OCI-LY7 (cell line): ENCODE measurements around the gene SAP25. TPM values are rescaled to one million over a fixed set of nuclear protein-coding genes. Genes with fewer than 3 reads are reported as not detected.
"Not testable (repeated sequence)": the region's sequence is repeated elsewhere in the genome, so short reads cannot be mapped to it uniquely, and the experiment has no call there.

ENCODE experiments used
- BruUV-seq: library from RNA; stranded (reverse); fragments of 400-500 nt; replicated peaks from 2 replicates; lab custom pipeline; 2021; lab: Mats Ljungman, UMichigan
- CTCF ChIA-PET: fragments of 300-600 bp; sonication (Branson Sonifier 250); formaldehyde crosslinking; loops from one replicate; lab custom pipeline; 2022; ENCODE audit warnings: antibody characterized with exemption; ENCODE audit not compliant: unreplicated experiment; lab: Charles Lee
- POLR2A ChIA-PET: fragments of 300-600 bp; sonication (Branson Sonifier 250); formaldehyde crosslinking; loops from one replicate; lab custom pipeline; 2022; ENCODE audit warnings: antibody characterized with exemption; lab: Charles Lee
- DNase-seq: peaks from one replicate; pipeline ENCODE4 v3.0.0-alpha.2; 2015; ENCODE audit warnings: low spot score
- H2AFZ ChIP-seq: fragments of 200-600 bp; sonication (generic), shearing (Covaris generic); 2 replicates; pipeline ENCODE4 v1.6.1; 2014; ENCODE audit warnings: mild to moderate bottlenecking, antibody characterized with exemption, low read length, moderate library complexity
- H3K27ac ChIP-seq: fragments of 200-600 bp; sonication (generic); 2 replicates; pipeline ENCODE4 v1.5.1; 2014; ENCODE audit warnings: mixed run types, low read depth, mild to moderate bottlenecking, moderate library complexity, low read length, inconsistent platforms; ENCODE audit not compliant: poor library complexity, severe bottlenecking
- H3K36me3 ChIP-seq: fragments of 200-600 bp; sonication (generic); 2 replicates; pipeline ENCODE4 v1.6.1; 2014; ENCODE audit warnings: mild to moderate bottlenecking, antibody characterized with exemption, low read length, moderate library complexity, mixed read lengths; ENCODE audit not compliant: insufficient read depth
- H3K4me1 ChIP-seq: fragments of 200-600 bp; sonication (generic); 2 replicates; pipeline ENCODE4 v1.5.1; 2014; ENCODE audit warnings: mild to moderate bottlenecking, low read length; ENCODE audit not compliant: insufficient read depth, poor library complexity, severe bottlenecking
- H3K4me2 ChIP-seq: fragments of 200-600 bp; sonication (generic); 2 replicates; pipeline ENCODE4 v1.6.1; 2014; ENCODE audit warnings: mild to moderate bottlenecking, low read length
- H3K4me3 ChIP-seq: fragments of 200-600 bp; sonication (generic); 2 replicates; pipeline ENCODE4 v1.5.1; 2014; ENCODE audit warnings: mild to moderate bottlenecking, low read depth, low read length; ENCODE audit not compliant: poor library complexity, severe bottlenecking
- H3K79me2 ChIP-seq: fragments of 200-600 bp; sonication (generic); 2 replicates; pipeline ENCODE4 v1.6.1; 2016; ENCODE audit warnings: low read depth, mild to moderate bottlenecking, low read length, moderate library complexity, mixed read lengths; ENCODE audit not compliant: insufficient read depth
- H3K9me2 ChIP-seq: fragments of 200-600 bp; sonication (generic); 2 replicates; pipeline ENCODE4 v1.6.1; 2016; ENCODE audit warnings: mild to moderate bottlenecking, low read length, mixed read lengths; ENCODE audit not compliant: insufficient read depth
- H3K9me3 ChIP-seq: fragments of 200-600 bp; sonication (generic); 2 replicates; pipeline ENCODE4 v1.6.1; 2014; ENCODE audit warnings: mild to moderate bottlenecking, mixed run types, low read length, mixed read lengths
- H4K20me1 ChIP-seq: fragments of 200-600 bp; sonication (generic); 2 replicates; pipeline ENCODE4 v1.6.1; 2014; ENCODE audit warnings: mild to moderate bottlenecking, antibody characterized with exemption, low read length, moderate library complexity, mixed read lengths; ENCODE audit not compliant: insufficient read depth
- CTCF ChIP-seq: fragments of 200-600 bp; sonication (generic); conservative IDR thresholded peaks from 2 replicates; pipeline ENCODE4 v1.5.1; 2014; ENCODE audit warnings: mild to moderate bottlenecking, antibody characterized with exemption, low read length, moderate library complexity, mixed read lengths
- EZH2phosphoT487 ChIP-seq: fragments of 200-600 bp; sonication (generic); IDR thresholded peaks from 2 replicates; pipeline ENCODE4 v1.6.1; 2018; ENCODE audit warnings: low read depth, borderline replicate concordance, mild to moderate bottlenecking, mixed run types, antibody characterized with exemption, low read length, moderate library complexity, mixed read lengths
- intact Hi-C: fragments of 100-400 bp; cut with micrococcal nuclease; formaldehyde crosslinking; loops from one replicate; pipeline ENCODE4 v1.10.0; 2022; ENCODE audit not compliant: unreplicated experiment
- small RNA-seq: library from RNA; depleted of rRNA; stranded (forward); fragments of <200 nt; gene quantifications from one replicate; pipeline ENCODE3, GENCODE V24; 2014
- total RNA-seq, 2 experiments: library from RNA; depleted of rRNA in 1 of 2; stranded (reverse); fragments of >200 nt in 1 of 2; shearing (Covaris generic) in 1 of 2; gene quantifications; 2 replicates each; pipeline ENCODE4 v1.2.3, GENCODE V29; 2014 to 2022

Gene SAP25
- total RNA-seq, 2 experiments from 2014 or later, result 1.5 to 12.7 TPM

- no peak overlapping the region for H3K4me3 ChIP-seq
- ChIA-PET POLR2A (no interaction called here), CTCF (no interaction called here)
- no peak overlapping the region for H3K4me2 ChIP-seq
- H2AFZ ChIP-seq, result no peak overlapping the region
- DNase-seq, result no peak
- TF ChIP-seq EZH2phosphoT487, result no peak
- TF ChIP-seq CTCF, result no peak
- H3K4me1 ChIP-seq, result peaks cover 15% of the 10 kb centered on the region
- H3K9me2 ChIP-seq, result no peaks in the 10 kb centered on the region
- no peaks in the 10 kb centered on the region for H4K20me1 ChIP-seq
- H3K79me2 ChIP-seq, result no peaks in the 10 kb centered on the region
- no peaks in the 10 kb centered on the region for H3K9me3 ChIP-seq
- intact Hi-C loops, result no loop called here
- no peaks in the 10 kb centered on the region for H3K36me3 ChIP-seq
- H3K27ac ChIP-seq, result no peak overlapping the region
- no TSS peak for BruUV-seq
Observed at GRCh38 chr7:100532165-100533022, 41.3 kb downstream of the SAP25 start.

GRCh38 chr7:100528108-100528866, 45.4 kb downstream of the SAP25 start:
- H2AFZ ChIP-seq, result not testable (repeated sequence)

GRCh38 chr7:100523192-100523591, 50.5 kb downstream of the SAP25 start:
- H3K27ac ChIP-seq, H3K4me2 ChIP-seq, H3K9me2 ChIP-seq, H3K36me3 ChIP-seq, H3K4me1 ChIP-seq, H4K20me1 ChIP-seq, H3K79me2 ChIP-seq, H3K4me3 ChIP-seq, POLR2A ChIA-PET, BruUV-seq, DNase-seq, CTCF ChIA-PET, H2AFZ ChIP-seq, intact Hi-C loops, H3K9me3 ChIP-seq: not testable (repeated sequence)

More at GRCh38 chr7:100528108-100528866, 45.4 kb downstream of the SAP25 start:
- H3K27ac ChIP-seq, H4K20me1 ChIP-seq, CTCF ChIA-PET, H3K36me3 ChIP-seq, H3K79me2 ChIP-seq, H3K9me3 ChIP-seq, H3K4me3 ChIP-seq, intact Hi-C loops, POLR2A ChIA-PET, H3K9me2 ChIP-seq, H3K4me2 ChIP-seq, DNase-seq, BruUV-seq: not testable (repeated sequence)
- peaks cover 15% of the 10 kb centered on the region for H3K4me1 ChIP-seq

Small RNAs within 50 kb of the gene (small RNA-seq; reads per million reads assigned to genes)
- gene RN7SL416P (not detected), gene SAP25 (not detected)

Other genes starting within 250 kb of the SAP25 start
- 90.2 and 102 TPM in 2 replicates for gene PILRB, start 215.8 kb downstream of the SAP25 start, total RNA-seq (2014; rRNA removed; shearing (Covaris generic))
- 95.0 and 106 TPM in 2 replicates for gene PILRB, start 215.8 kb downstream of the SAP25 start, total RNA-seq (2022)
- gene PILRA, start 200.4 kb downstream of the SAP25 start, total RNA-seq (2014; rRNA removed; shearing (Covaris generic)), result 6.4 and 8.0 TPM in 2 replicates
- 13.5 and 16.0 TPM in 2 replicates for gene PILRA, start 200.4 kb downstream of the SAP25 start, total RNA-seq (2022)
- gene ZCWPW1, start 145.2 kb downstream of the SAP25 start, total RNA-seq (2014; rRNA removed; shearing (Covaris generic)), result 4.1 and 10.9 TPM in 2 replicates
- 10.8 and 11.9 TPM in 2 replicates for gene ZCWPW1, start 145.2 kb downstream of the SAP25 start, total RNA-seq (2022)
- 37.9 and 44.2 TPM in 2 replicates for gene MEPCE, start 144.1 kb downstream of the SAP25 start, total RNA-seq (2014; rRNA removed; shearing (Covaris generic))
- 54.1 and 65.6 TPM in 2 replicates for gene MEPCE, start 144.1 kb downstream of the SAP25 start, total RNA-seq (2022)
- gene PPP1R35, start 137.4 kb downstream of the SAP25 start, total RNA-seq (2014; rRNA removed; shearing (Covaris generic)), result 127 and 137 TPM in 2 replicates
- 86.9 and 90.6 TPM in 2 replicates for gene PPP1R35, start 137.4 kb downstream of the SAP25 start, total RNA-seq (2022)
- 0.54 and 1.6 TPM in 2 replicates for gene SPACDR, start 109.6 kb downstream of the SAP25 start, total RNA-seq (2014; rRNA removed; shearing (Covaris generic))
- 2.4 and 3.7 TPM in 2 replicates for gene SPACDR, start 109.6 kb downstream of the SAP25 start, total RNA-seq (2022)
- 38.5 and 41.4 TPM in 2 replicates for gene TSC22D4, start 94.7 kb downstream of the SAP25 start, total RNA-seq (2014; rRNA removed; shearing (Covaris generic))
- gene TSC22D4, start 94.7 kb downstream of the SAP25 start, total RNA-seq (2022), result 75.4 and 76.6 TPM in 2 replicates
- 0.08 and 0.98 TPM in 2 replicates for gene NYAP1, start 90.0 kb downstream of the SAP25 start, total RNA-seq (2014; rRNA removed; shearing (Covaris generic))
- gene NYAP1, start 90.0 kb downstream of the SAP25 start, total RNA-seq (2022), result 0.10 and 0.50 TPM in 2 replicates
- gene AGFG2, start 34.7 kb downstream of the SAP25 start, total RNA-seq (2014; rRNA removed; shearing (Covaris generic)), result 7.9 and 11.5 TPM in 2 replicates
- 15.2 and 17.1 TPM in 2 replicates for gene AGFG2, start 34.7 kb downstream of the SAP25 start, total RNA-seq (2022)
- gene LRCH4, start 12.2 kb upstream of the SAP25 start, total RNA-seq (2014; rRNA removed; shearing (Covaris generic)), result 30.3 and 39.2 TPM in 2 replicates
- gene LRCH4, start 12.2 kb upstream of the SAP25 start, total RNA-seq (2022), result 72.0 and 75.5 TPM in 2 replicates
- 0.16 TPM in 1 of 2 replicates, not detected in the other for gene FBXO24, start 12.4 kb upstream of the SAP25 start, total RNA-seq (2014; rRNA removed; shearing (Covaris generic))
- gene FBXO24, start 12.4 kb upstream of the SAP25 start, total RNA-seq (2022), result 1.2 and 1.7 TPM in 2 replicates
- 8.8 and 27.6 TPM in 2 replicates for gene PCOLCE, start 28.5 kb upstream of the SAP25 start, total RNA-seq (2014; rRNA removed; shearing (Covaris generic))
- gene PCOLCE, start 28.5 kb upstream of the SAP25 start, total RNA-seq (2022), result 32.3 and 38.3 TPM in 2 replicates
- gene MOSPD3, start 38.6 kb upstream of the SAP25 start, total RNA-seq (2014; rRNA removed; shearing (Covaris generic)), result 7.1 and 12.0 TPM in 2 replicates
- 10.4 and 15.1 TPM in 2 replicates for gene MOSPD3, start 38.6 kb upstream of the SAP25 start, total RNA-seq (2022)
- gene TFR2, start 67.7 kb upstream of the SAP25 start, total RNA-seq (2014; rRNA removed; shearing (Covaris generic)), result 8.1 and 12.1 TPM in 2 replicates
- 25.0 and 26.0 TPM in 2 replicates for gene TFR2, start 67.7 kb upstream of the SAP25 start, total RNA-seq (2022)
- gene ACTL6B, start 82.5 kb upstream of the SAP25 start, total RNA-seq (2014; rRNA removed; shearing (Covaris generic)), result not detected in 2 replicates
- not detected in 2 replicates for gene ACTL6B, start 82.5 kb upstream of the SAP25 start, total RNA-seq (2022)
- 59.4 and 80.4 TPM in 2 replicates for gene GNB2, start 99.8 kb upstream of the SAP25 start, total RNA-seq (2014; rRNA removed; shearing (Covaris generic))
- 174 and 180 TPM in 2 replicates for gene GNB2, start 99.8 kb upstream of the SAP25 start, total RNA-seq (2022)
- 35.7 and 40.2 TPM in 2 replicates for gene GIGYF1, start 120.3 kb upstream of the SAP25 start, total RNA-seq (2014; rRNA removed; shearing (Covaris generic))
- 52.0 and 58.8 TPM in 2 replicates for gene GIGYF1, start 120.3 kb upstream of the SAP25 start, total RNA-seq (2022)
- gene POP7, start 132.2 kb upstream of the SAP25 start, total RNA-seq (2014; rRNA removed; shearing (Covaris generic)), result 82.6 and 94.3 TPM in 2 replicates
- 43.7 and 47.2 TPM in 2 replicates for gene POP7, start 132.2 kb upstream of the SAP25 start, total RNA-seq (2022)
- 0.13 TPM in 1 of 2 replicates, not detected in the other for gene EPO, start 146.6 kb upstream of the SAP25 start, total RNA-seq (2014; rRNA removed; shearing (Covaris generic))
- not detected in 2 replicates for gene EPO, start 146.6 kb upstream of the SAP25 start, total RNA-seq (2022)
- not detected in 2 replicates for gene ZAN, start 159.7 kb upstream of the SAP25 start, total RNA-seq (2014; rRNA removed; shearing (Covaris generic))
- not detected in 2 replicates for gene ZAN, start 159.7 kb upstream of the SAP25 start, total RNA-seq (2022)